Left ventricle myocardium inferior (tissue), 1 donor: ENCODE data around the gene ZNF750. TPM values are rescaled to one million over a fixed set of nuclear protein-coding genes. Genes with fewer than 3 reads are reported as not detected.
A peak's percentile ranks its signal among the peaks of the same experiment; 100 is the strongest.

Source experiments
- DNase-seq: peaks from one replicate; pipeline ENCODE4 v3.0.0-alpha.2; 2020
- H3K27ac ChIP-seq: fragments of 200-600 bp; replicated peaks from 2 replicates; pipeline ENCODE4 v1.8.0; 2021
- H3K27me3 ChIP-seq: fragments of 200-600 bp; 2 replicates; pipeline ENCODE4 v1.8.0; 2021; ENCODE audit warnings: low read depth
- H3K36me3 ChIP-seq: fragments of 200-600 bp; 2 replicates; pipeline ENCODE4 v1.8.0; 2021
- H3K4me1 ChIP-seq: fragments of 200-600 bp; 2 replicates; pipeline ENCODE4 v1.8.0; 2021
- H3K4me3 ChIP-seq: fragments of 200-600 bp; 2 replicates; pipeline ENCODE4 v1.8.0; 2021; ENCODE audit warnings: mild to moderate bottlenecking, moderate library complexity
- H3K9me3 ChIP-seq: fragments of 200-600 bp; replicated peaks from 2 replicates; pipeline ENCODE4 v1.8.0; 2021
- intact Hi-C: fragments of 100-400 bp; cut with micrococcal nuclease; formaldehyde crosslinking; loops from one replicate; pipeline ENCODE4 v1.11.0; 2022
- total RNA-seq: library from RNA; stranded (reverse); fragmentation: NEBNext Ultra II Directional; extraction: Animal tissue kit (Norgen Biotek cat#: 25700); gene quantifications from one replicate; pipeline ENCODE4 v1.2.1, GENCODE V29; 2021
- TF ChIP-seq, protein P1 (sequence below): fragments of 200-600 bp; IDR thresholded peaks from 2 replicates; pipeline ENCODE4 v1.8.0; 2021; ENCODE audit warnings: antibody characterized with exemption, mild to moderate bottlenecking, borderline replicate concordance
- donor health status: DM: no; HTN: yes; CAD: no; lungs with severe emphysema.

ZNF750 gene
- total RNA-seq, 1 donor from 2014 or later: not detected

DNA sequence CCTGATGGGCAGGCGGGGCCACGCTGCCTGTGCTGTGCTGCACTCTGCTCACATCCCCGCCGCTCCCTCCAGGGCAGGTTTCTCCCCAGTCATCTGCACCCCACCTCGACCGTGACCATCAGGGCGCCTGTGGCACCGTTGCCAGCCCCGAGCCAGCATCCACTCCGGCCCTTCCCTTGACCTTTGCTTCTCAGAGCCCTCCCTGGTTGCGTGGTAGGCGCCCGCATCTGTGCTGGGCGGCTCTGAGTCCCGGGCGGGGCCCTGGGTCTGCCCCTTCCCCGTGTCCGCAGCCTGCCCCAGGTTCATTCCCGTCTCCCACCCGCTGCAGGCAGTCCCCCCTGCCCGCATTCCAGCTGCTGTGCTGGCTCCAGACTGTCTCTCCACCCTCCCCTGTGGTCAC is 33.2 kb downstream of the ZNF750 start:
- TF ChIP-seq, protein P1, sequence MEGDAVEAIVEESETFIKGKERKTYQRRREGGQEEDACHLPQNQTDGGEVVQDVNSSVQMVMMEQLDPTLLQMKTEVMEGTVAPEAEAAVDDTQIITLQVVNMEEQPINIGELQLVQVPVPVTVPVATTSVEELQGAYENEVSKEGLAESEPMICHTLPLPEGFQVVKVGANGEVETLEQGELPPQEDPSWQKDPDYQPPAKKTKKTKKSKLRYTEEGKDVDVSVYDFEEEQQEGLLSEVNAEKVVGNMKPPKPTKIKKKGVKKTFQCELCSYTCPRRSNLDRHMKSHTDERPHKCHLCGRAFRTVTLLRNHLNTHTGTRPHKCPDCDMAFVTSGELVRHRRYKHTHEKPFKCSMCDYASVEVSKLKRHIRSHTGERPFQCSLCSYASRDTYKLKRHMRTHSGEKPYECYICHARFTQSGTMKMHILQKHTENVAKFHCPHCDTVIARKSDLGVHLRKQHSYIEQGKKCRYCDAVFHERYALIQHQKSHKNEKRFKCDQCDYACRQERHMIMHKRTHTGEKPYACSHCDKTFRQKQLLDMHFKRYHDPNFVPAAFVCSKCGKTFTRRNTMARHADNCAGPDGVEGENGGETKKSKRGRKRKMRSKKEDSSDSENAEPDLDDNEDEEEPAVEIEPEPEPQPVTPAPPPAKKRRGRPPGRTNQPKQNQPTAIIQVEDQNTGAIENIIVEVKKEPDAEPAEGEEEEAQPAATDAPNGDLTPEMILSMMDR: no peak
- Histone ChIP-seq H3K4me3 (no peak overlapping the region), H3K36me3 (peaks cover 25% of the 10 kb centered on the region), H3K9me3 (no peaks in the 10 kb centered on the region), H3K27me3 (no peaks in the 10 kb centered on the region), H3K27ac (peak overlapping the region; percentile 83), H3K4me1 (peaks cover 38% of the 10 kb centered on the region)
- intact Hi-C loops: no loop called here
- no peak for DNase-seq

DNA sequence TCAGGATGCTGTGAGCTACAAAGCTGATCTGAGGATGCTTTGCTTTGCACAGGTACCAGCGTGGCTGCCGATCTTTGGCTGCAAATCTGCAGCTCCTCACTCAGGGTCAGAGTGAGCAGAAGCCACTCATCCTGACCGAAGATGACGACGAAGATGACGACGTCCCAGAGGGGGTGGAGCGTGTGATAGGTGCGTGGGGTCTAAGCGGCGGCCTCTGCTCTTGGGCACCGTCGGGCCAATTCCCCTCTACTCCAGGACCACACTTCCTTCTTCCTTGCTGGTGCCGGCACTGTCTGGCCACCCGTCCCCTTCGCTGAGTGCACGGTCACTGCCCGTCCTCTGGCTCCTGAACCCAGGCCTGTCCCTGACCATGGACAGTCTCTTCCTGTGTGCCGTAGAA is 34.0 kb downstream of the ZNF750 start:
- DNase-seq: no peak
- H3K36me3 ChIP-seq: peaks cover 17% of the 10 kb centered on the region
- H3K9me3 ChIP-seq: no peaks in the 10 kb centered on the region
- intact Hi-C loops: no loop called here
- H3K4me1 ChIP-seq: peaks cover 38% of the 10 kb centered on the region
- peak overlapping the region; percentile 83 for H3K27ac ChIP-seq
- no peaks in the 10 kb centered on the region for H3K27me3 ChIP-seq
- H3K4me3 ChIP-seq: no peak overlapping the region
- TF ChIP-seq, protein P1: no peak

DNA sequence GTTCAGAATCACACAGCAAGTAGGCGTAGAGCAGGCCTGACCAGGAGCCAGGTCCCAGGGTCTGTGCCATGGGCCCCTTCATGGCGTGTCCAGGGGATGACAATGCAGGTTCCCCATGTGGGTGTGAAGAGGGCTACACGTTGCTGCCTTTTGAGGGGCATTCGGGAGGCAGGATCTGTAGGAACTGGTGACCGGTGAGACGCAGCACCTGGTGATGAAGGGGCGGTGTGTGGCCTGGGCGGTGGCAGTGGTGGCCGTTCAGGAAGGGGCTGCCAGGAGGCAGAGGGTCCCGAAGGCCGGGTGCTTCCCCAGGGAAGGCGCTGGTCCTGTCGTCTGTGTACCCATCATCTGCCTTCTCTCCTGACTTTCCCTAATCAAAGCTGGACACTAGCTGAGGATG is 34.6 kb downstream of the ZNF750 start:
- Histone ChIP-seq H3K27me3 (no peaks in the 10 kb centered on the region), H3K9me3 (no peaks in the 10 kb centered on the region), H3K4me3 (no peak overlapping the region), H3K27ac (peak overlapping the region; percentile 83), H3K36me3 (peaks cover 16% of the 10 kb centered on the region), H3K4me1 (peaks cover 38% of the 10 kb centered on the region)
- intact Hi-C loops: no loop called here
- DNase-seq: no peak
- TF ChIP-seq, protein P1: no peak

DNA sequence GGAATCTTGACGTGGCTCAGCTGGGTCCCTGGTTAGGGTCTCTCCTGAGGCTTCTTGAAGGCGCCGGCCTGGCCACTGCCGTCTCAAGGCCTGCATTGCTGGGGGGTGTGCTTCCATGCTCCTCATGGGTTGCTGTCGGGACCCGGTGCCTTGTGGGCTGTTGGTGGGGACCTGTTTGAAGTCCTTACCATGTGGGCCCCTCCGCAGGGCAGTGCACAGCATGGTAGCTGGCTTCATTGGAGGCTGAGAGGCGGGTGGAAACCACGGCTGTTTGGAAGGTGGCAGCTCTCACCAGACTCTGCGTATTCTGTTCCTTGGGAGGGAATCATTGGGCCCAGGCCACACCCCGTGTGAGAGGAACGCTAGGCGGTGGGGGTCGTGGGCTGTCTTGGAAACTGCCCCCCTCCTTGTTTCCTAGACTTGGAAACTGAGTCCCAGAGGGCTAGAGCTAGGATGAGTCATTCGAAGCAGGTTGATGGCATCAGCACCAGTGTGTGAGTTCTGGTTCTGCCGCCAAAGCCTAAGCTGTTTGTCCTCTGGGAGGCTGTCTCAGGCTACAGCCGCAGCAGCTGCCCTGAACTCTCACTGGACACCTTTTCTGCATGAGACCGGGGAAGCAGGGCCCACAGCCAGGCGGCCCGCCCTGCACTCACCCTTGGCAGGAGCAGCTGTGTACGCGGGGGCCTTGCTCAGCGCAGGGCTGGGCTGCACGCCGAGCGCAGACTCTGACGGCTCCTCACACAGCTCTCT is 35.2 kb downstream of the ZNF750 start:
- Histone ChIP-seq H3K4me1 (peaks cover 38% of the 10 kb centered on the region), H3K4me3 (no peak overlapping the region)

DNA sequence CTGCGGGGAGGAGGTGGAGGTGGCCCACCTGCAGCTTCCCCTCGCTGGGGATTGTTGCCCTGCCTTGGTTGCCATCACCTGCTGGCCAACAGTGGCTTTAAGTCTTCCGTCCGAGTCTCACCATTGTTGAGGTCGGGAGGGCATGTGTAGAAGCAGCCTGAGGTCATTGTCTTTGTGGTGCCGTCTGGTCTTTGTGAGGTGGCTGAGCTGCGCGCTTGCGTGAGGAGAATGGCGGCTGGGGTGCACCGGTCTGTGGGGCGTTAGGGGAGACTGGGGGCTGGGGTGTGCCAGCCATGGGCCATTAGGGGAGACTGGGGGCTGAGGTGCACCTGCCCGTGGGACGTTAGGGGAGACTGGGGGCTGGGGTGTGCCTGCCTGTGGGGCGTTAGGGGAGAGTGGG is 36.2 kb downstream of the ZNF750 start:
- no peak overlapping the region for H3K27ac ChIP-seq
- H3K4me1 ChIP-seq: peaks cover 38% of the 10 kb centered on the region
- no peaks in the 10 kb centered on the region for H3K27me3 ChIP-seq
- intact Hi-C loops: no loop called here
- no peak overlapping the region for H3K4me3 ChIP-seq
- no peak for DNase-seq
- peaks cover 21% of the 10 kb centered on the region for H3K36me3 ChIP-seq
- no peaks in the 10 kb centered on the region for H3K9me3 ChIP-seq
- TF ChIP-seq, protein P1: no peak

More for the DNA sequence above, 35.2 kb downstream of the ZNF750 start:
- Histone ChIP-seq H3K36me3 (peaks cover 15% of the 10 kb centered on the region), H3K27me3 (no peaks in the 10 kb centered on the region), H3K9me3 (no peaks in the 10 kb centered on the region), H3K27ac (peak overlapping the region; percentile 83)
- TF ChIP-seq, protein P1: peak; percentile 16
- intact Hi-C loops: no loop called here
- peak; percentile 86 for DNase-seq
